ENCODE results near the gene MRPS34. TPM values are rescaled to one million over a fixed set of nuclear protein-coding genes. Genes with fewer than 3 reads are reported as not detected.

MRPS34 gene
- total RNA-seq, 4 donors from 2014 or later: 67.6 to 114 (median 82.3) TPM

GRCh38 chr16:1786242-1787055, 13.5 kb upstream of the MRPS34 start:
- H3K27me3 ChIP-seq: no peaks in the 10 kb centered on the region
- no peak overlapping the region for H3K27ac ChIP-seq
- no peak for TF ChIP-seq POLR2A (IDR thresholded peaks at IDR 0.05)
- no peak for TF ChIP-seq CTCF (IDR thresholded peaks at IDR 0.05)
- peaks cover 0 to 36% (median 0%) of the 10 kb centered on the region in 3 donors for H3K36me3 ChIP-seq
- H3K4me3 ChIP-seq: no peak overlapping the region
- peaks cover under 1 to 20% (median 4%) of the 10 kb centered on the region in 4 donors for H3K4me1 ChIP-seq
- peak in 1 of 3 donors; percentile 46 for DNase-seq
- H3K9me3 ChIP-seq: no peaks in the 10 kb centered on the region

- Histone ChIP-seq H3K27ac (no peak overlapping the region), H3K27me3 (no peaks in the 10 kb centered on the region), H3K9me3 (no peaks in the 10 kb centered on the region), H3K4me3 (no peak overlapping the region), H3K4me1 (peaks cover 3 to 26% (median 8%) of the 10 kb centered on the region in 4 donors), H3K36me3 (peaks cover 0 to 36% (median 0%) of the 10 kb centered on the region in 3 donors)
- TF ChIP-seq CTCF (IDR thresholded peaks at IDR 0.05) (no peak), POLR2A (IDR thresholded peaks at IDR 0.05) (no peak)
- no peak for DNase-seq
Measured at GRCh38 chr16:1785846-1786170, 12.9 kb upstream of the MRPS34 start.

GRCh38 chr16:1784977-1785845, 12.3 kb upstream of the MRPS34 start:
- no peaks in the 10 kb centered on the region for H3K9me3 ChIP-seq
- DNase-seq: no peak
- H3K36me3 ChIP-seq: peaks cover 0 to 36% (median 0%) of the 10 kb centered on the region in 3 donors
- TF ChIP-seq POLR2A (IDR thresholded peaks at IDR 0.05) (no peak), CTCF (IDR thresholded peaks at IDR 0.05) (no peak)
- H3K27ac ChIP-seq: no peak overlapping the region
- H3K4me1 ChIP-seq: peaks cover 3 to 32% (median 8%) of the 10 kb centered on the region in 4 donors
- H3K4me3 ChIP-seq: no peak overlapping the region
- H3K27me3 ChIP-seq: no peaks in the 10 kb centered on the region

GRCh38 chr16:1782408-1783264, 9.7 kb upstream of the MRPS34 start, which contains the start of the genes NUBP2 and SPSB3:
Gene NUBP2 (plus strand): TSS chr16:1782960. CDS start chr16:1783021, 61 bp downstream.
Gene SPSB3 (minus strand): TSS chr16:1782571. CDS start chr16:1781483, 1,088 bp downstream.
- H3K27me3 ChIP-seq: no peaks in the 10 kb centered on the region
- peaks cover 3 to 41% (median 8%) of the 10 kb centered on the region in 4 donors for H3K4me1 ChIP-seq
- peaks cover 0 to 37% (median 0%) of the 10 kb centered on the region in 3 donors for H3K36me3 ChIP-seq
- peak within 1 kb of the TSS; percentile 88 to 93 (median 92) for H3K27ac ChIP-seq
- peak; percentile 99 to 100 (median 100) for DNase-seq
- TF ChIP-seq POLR2A (IDR thresholded peaks at IDR 0.05) (peak in 1 of 2 donors; percentile 63), CTCF (IDR thresholded peaks at IDR 0.05) (no peak)
- peak within 1 kb of the TSS; percentile 96 to 99 (median 98) for H3K4me3 ChIP-seq
- H3K9me3 ChIP-seq: no peaks in the 10 kb centered on the region
